Dermis microvascular lymphatic vessel endothelial cell (primary cell): ENCODE measurements around the gene ROMO1. TPM values are rescaled to one million over a fixed set of nuclear protein-coding genes. Genes with fewer than 3 reads are reported as not detected.
A peak's percentile ranks its signal among the peaks of the same experiment; 100 is the strongest.

ENCODE experiments used
- DNase-seq, 2 donors: peaks; one replicate each; pipeline versions ENCODE4 v3.0.0 to v3.0.0-alpha.2; 2010; ENCODE audit warnings: low read depth in 2 of 2
- total RNA-seq: library from RNA; depleted of rRNA; stranded (reverse); fragments of >200 nt; gene quantifications from 2 replicates; pipeline ENCODE4 v1.2.1, GENCODE V29; 2014

The ROMO1 gene
- total RNA-seq, result 176 and 319 TPM in 2 replicates

- DNase-seq, result peak; percentile 73 to 91
Measured at GRCh38 chr20:35699127-35699956, at the start of gene ROMO1, which contains the start of gene NFS1. Gene ROMO1 (plus strand): TSS chr20:35699405. CDS start chr20:35699633, 228 bp downstream. Gene NFS1 (minus strand): TSS chr20:35699352. CDS start chr20:35699288, 64 bp downstream.

GRCh38 chr20:35650632-35651031, 48.6 kb upstream of the ROMO1 start:
- no peak for DNase-seq

GRCh38 chr20:35651958-35652357, 47.2 kb upstream of the ROMO1 start:
- DNase-seq, result no peak

GRCh38 chr20:35652641-35653429, 46.4 kb upstream of the ROMO1 start:
- no peak for DNase-seq

- DNase-seq, result no peak
Measured at GRCh38 chr20:35653430-35653734, 45.8 kb upstream of the ROMO1 start.

- DNase-seq, result no peak
Measured at GRCh38 chr20:35653893-35654292, 45.3 kb upstream of the ROMO1 start.

GRCh38 chr20:35654415-35654814, 44.8 kb upstream of the ROMO1 start:
- DNase-seq, result no peak

GRCh38 chr20:35657271-35657670, 41.9 kb upstream of the ROMO1 start:
- no peak for DNase-seq

- no peak for DNase-seq
Measured at GRCh38 chr20:35660122-35660937, 38.9 kb upstream of the ROMO1 start.

GRCh38 chr20:35661053-35661452, 38.2 kb upstream of the ROMO1 start:
- DNase-seq, result no peak

- DNase-seq, result peak in 1 of 2 donors; percentile 14
Measured at GRCh38 chr20:35661908-35662307, 37.3 kb upstream of the ROMO1 start.

GRCh38 chr20:35662551-35662950, 36.7 kb upstream of the ROMO1 start:
- DNase-seq, result no peak

- DNase-seq, result peak in 1 of 2 donors; percentile 56
Measured at GRCh38 chr20:35663516-35664465, 35.4 kb upstream of the ROMO1 start.

GRCh38 chr20:35664466-35665206, 34.6 kb upstream of the ROMO1 start, which contains the start of the genes CPNE1 and RBM12:
Gene CPNE1 (minus strand): TSS chr20:35664900. CDS start chr20:35632923, 31,977 bp downstream.
Gene RBM12 (minus strand): TSS chr20:35664900. CDS start chr20:35655322, 9,578 bp downstream.
- DNase-seq, result peak; percentile 89 to 93

- no peak for DNase-seq
Measured at GRCh38 chr20:35665949-35666288, 33.3 kb upstream of the ROMO1 start.

GRCh38 chr20:35669221-35669620, 30.0 kb upstream of the ROMO1 start:
- no peak for DNase-seq

GRCh38 chr20:35669681-35670080, 29.5 kb upstream of the ROMO1 start:
- no peak for DNase-seq

GRCh38 chr20:35673884-35674283, 25.3 kb upstream of the ROMO1 start:
- DNase-seq, result no peak

- DNase-seq, result no peak
Measured at GRCh38 chr20:35674921-35675320, 24.3 kb upstream of the ROMO1 start.
